Astrocyte (in vitro differentiated cells and primary cell): ENCODE measurements around the gene OR6C65.
"Not testable (repeated sequence)": the region's sequence is repeated elsewhere in the genome, so short reads cannot be mapped to it uniquely, and the experiment has no call there.

Experiments used
- CTCF ChIP-seq: IDR thresholded peaks from 2 replicates; pipeline ENCODE4 v1.5.1; 2011; ENCODE audit warnings: low read depth, mild to moderate bottlenecking, inconsistent platforms, low read length, moderate library complexity; ENCODE audit not compliant: insufficient read depth
- EZH2 ChIP-seq: IDR thresholded peaks from 2 replicates; pipeline ENCODE4 v1.6.1; 2012; ENCODE audit warnings: mild to moderate bottlenecking, low read length, inconsistent platforms; ENCODE audit not compliant: insufficient read depth

DNA sequence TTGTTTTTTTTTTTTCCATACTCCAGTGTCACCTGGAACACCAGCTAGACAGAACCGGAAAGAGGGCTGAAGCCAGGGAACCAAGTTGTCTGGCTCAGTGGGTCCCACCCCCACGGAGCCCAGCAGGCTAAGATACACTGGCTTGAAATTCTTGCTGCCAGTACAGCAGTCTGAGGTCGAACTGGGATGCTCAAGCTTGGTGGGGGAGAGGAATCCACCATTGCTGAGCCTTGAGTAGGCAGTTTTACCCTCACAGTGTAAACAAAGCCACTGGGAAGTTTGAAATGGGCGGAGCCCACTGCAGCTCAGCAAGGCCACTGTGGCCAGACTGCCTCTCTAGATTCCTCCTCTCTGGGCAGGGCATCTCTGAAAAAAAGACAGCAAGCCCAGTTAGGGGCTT is 45.0 kb upstream of the OR6C65 start:
- not testable (repeated sequence) for TF ChIP-seq CTCF, EZH2
